NT2/D1 (cell line): ENCODE measurements around the gene GPA33.

Experiments
- SUZ12 ChIP-seq: IDR thresholded peaks from 2 replicates; pipeline ENCODE4 v1.6.1; 2011; ENCODE audit not compliant: insufficient read length, insufficient read depth; ENCODE audit errors: extremely low read depth
- ZNF274 ChIP-seq: IDR thresholded peaks from 2 replicates; pipeline ENCODE4 v1.6.1; 2011; ENCODE audit warnings: mild to moderate bottlenecking, low read depth, low read length

DNA sequence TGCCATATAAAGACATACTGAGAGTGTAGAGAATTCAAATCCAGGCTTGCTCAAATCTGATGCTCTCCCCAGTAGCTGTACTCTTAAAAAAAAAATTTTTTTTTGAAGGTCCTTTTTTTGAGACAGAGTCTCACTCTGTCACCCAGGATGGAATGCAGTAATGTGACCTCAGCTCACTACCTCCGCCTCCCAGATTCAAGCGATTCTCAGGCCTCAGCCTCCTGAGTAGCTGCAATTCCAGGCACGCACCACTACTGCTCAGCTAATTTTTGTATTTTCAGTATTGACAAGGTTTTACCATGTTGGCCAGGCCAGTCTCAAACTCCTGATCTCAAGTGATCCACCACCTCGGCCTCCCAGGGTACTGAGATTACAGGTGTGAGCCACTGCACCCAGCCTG is 32.4 kb upstream of the GPA33 start:
- TF ChIP-seq SUZ12, result no peak
- TF ChIP-seq ZNF274, result no peak
